Brain microvascular endothelial cell (primary cell): ENCODE data around the gene PHF2.

Source experiments
- DNase-seq: peaks from one replicate; pipeline ENCODE4 v3.0.0-alpha.2; 2020
- H3K27ac ChIP-seq: fragments of 250-450 bp; sonication (Bioruptor Pico); 2 replicates; pipeline ENCODE4 v1.5.1; 2020; ENCODE audit warnings: mild to moderate bottlenecking, moderate library complexity
- H3K27me3 ChIP-seq: fragments of 250-450 bp; sonication (Bioruptor Pico); replicated peaks from 2 replicates; pipeline ENCODE4 v1.5.1; 2020; ENCODE audit warnings: mild to moderate bottlenecking
- H3K36me3 ChIP-seq: fragments of 250-450 bp; sonication (Bioruptor Pico); replicated peaks from 2 replicates; pipeline ENCODE4 v1.5.1; 2020; ENCODE audit warnings: mild to moderate bottlenecking
- H3K4me3 ChIP-seq: 2 replicates; pipeline ENCODE4 v1.5.1; 2011; ENCODE audit warnings: low read depth, mild to moderate bottlenecking, control low read depth, low read length, moderate library complexity
- in situ Hi-C: cut with HindIII; loops from 2 replicates; pipeline ENCODE4 v1.10.0; 2017; ENCODE audit warnings: low sequenced_read_pairs, low pct_ligation_motif_present
- TF ChIP-seq, protein P1 (sequence below): IDR thresholded peaks from 2 replicates; pipeline ENCODE4 v1.5.1; 2011; ENCODE audit warnings: low read depth, mild to moderate bottlenecking, moderate library complexity, low read length, control low read depth, inconsistent platforms; ENCODE audit errors: missing control alignments

PHF2 gene

DNA sequence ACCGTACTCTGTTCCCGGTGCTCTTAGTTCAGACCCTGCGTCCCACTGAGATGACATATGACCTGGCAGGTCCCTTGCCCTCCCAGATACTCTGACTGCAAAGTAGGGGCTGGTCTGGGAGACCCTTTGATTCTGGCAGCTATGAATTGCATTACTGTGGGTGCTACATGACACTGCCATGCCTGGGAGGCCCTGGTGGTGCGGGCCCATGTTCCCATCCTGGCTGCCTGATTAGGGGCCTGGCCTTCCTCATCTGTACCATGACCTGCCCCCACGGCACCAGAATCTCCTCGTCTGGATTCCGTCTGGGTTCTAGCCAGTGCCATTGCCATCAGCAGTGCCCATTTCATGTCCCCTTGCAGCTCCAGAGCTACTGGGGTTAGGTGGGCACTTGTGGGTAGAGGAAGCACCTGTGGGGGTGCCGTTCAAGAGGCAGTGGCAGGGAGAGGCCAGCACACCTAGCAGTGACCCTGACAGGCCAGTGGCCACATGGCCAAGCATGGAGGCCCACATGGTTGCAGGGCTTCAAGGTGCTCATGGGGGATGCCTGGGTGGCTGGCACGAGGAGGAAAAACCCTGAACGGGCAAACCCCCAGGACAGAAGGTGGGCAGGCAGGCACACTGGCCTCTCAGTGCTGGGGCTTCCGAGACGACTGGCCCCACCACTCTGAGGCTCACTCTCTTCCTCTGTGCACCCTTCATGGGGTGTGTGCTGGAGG, 69.7 kb downstream of the PHF2 start:
- TF ChIP-seq, protein P1, sequence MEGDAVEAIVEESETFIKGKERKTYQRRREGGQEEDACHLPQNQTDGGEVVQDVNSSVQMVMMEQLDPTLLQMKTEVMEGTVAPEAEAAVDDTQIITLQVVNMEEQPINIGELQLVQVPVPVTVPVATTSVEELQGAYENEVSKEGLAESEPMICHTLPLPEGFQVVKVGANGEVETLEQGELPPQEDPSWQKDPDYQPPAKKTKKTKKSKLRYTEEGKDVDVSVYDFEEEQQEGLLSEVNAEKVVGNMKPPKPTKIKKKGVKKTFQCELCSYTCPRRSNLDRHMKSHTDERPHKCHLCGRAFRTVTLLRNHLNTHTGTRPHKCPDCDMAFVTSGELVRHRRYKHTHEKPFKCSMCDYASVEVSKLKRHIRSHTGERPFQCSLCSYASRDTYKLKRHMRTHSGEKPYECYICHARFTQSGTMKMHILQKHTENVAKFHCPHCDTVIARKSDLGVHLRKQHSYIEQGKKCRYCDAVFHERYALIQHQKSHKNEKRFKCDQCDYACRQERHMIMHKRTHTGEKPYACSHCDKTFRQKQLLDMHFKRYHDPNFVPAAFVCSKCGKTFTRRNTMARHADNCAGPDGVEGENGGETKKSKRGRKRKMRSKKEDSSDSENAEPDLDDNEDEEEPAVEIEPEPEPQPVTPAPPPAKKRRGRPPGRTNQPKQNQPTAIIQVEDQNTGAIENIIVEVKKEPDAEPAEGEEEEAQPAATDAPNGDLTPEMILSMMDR = no peak
- Histone ChIP-seq H3K27me3 (no peaks in the 10 kb centered on the region), H3K36me3 (peaks cover 21% of the 10 kb centered on the region), H3K27ac (no peak overlapping the region), H3K4me3 (no peak overlapping the region)
- in situ Hi-C loops = no loop called here
- no peak for DNase-seq

DNA sequence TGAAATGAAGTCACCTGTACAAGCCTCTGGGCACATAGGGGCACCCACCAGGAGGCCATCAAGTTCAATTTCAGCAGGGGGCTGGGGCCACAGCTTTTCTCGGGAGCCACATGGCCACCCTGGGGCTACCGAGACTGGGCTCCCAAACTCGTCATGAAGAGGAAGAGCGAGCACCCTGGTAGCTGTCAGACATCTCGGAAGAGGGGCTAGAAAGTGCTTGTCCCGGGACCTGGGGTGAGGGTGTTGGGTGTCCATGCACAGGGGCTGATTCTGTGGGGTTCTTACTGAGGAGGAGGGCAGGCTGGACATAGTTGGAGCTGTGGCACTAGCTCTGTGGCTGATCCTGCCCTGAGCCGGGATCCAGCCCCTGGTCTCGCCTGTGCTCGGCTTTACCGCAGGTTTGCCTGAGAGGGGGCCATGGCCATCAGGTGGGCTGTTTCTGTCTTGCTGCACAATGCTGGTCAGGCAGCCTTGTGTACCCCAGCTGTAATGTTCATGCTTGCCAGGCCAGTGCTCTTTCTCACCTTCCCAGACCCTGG, 70.3 kb downstream of the PHF2 start:
- H3K36me3 ChIP-seq = peaks cover 21% of the 10 kb centered on the region
- H3K4me3 ChIP-seq = no peak overlapping the region
- H3K27ac ChIP-seq = no peak overlapping the region
- in situ Hi-C loops = no loop called here
- H3K27me3 ChIP-seq = no peaks in the 10 kb centered on the region
- TF ChIP-seq, protein P1 = no peak
- DNase-seq = no peak

DNA sequence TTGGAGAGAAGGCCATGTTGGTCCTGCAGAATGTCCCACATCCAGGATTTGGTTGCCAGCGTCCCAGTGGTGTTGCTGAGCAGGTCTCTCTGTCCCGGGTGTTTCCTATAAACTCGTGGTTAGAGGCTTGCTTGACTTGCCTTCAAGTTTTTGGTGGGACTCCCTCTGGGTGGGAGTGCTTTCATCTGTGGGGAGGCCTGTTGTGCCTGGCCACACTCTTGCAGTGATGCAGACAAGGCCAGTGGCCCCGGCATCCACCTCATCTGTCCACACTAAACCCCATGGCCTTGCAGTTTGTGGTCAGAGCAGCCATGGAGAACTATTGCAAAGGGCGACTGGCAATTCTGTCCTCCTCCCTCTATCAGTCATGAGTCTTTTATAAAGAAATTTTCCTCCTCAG, 71.8 kb downstream of the PHF2 start:
- H3K27me3 ChIP-seq = no peaks in the 10 kb centered on the region
- no peak overlapping the region for H3K27ac ChIP-seq
- H3K4me3 ChIP-seq = no peak overlapping the region
- DNase-seq = no peak
- peaks cover 21% of the 10 kb centered on the region for H3K36me3 ChIP-seq
- TF ChIP-seq, protein P1 = no peak
- in situ Hi-C loops = no loop called here

DNA sequence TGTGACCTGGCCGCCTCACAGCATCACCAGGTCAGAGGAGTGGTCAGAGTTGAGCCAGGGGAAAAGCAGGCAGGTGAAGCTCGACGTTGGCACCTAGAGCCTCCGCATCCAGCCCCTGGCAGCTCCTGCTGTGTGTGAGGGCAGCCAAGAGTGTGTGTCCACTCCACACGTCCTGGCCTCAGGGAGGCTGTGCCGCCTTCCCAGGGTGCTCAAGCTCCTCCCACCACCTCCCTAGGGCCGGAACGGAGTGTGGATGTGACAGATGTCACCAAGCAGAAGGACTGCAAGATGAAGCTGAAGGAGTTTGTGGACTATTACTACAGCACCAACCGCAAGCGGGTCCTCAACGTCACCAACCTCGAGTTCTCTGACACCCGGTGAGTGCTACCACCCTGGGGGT, 72.5 kb downstream of the PHF2 start:
- Histone ChIP-seq H3K36me3 (peaks cover 21% of the 10 kb centered on the region), H3K4me3 (no peak overlapping the region), H3K27ac (no peak overlapping the region), H3K27me3 (no peaks in the 10 kb centered on the region)
- in situ Hi-C loops = no loop called here
- DNase-seq = no peak
- TF ChIP-seq, protein P1 = no peak

DNA sequence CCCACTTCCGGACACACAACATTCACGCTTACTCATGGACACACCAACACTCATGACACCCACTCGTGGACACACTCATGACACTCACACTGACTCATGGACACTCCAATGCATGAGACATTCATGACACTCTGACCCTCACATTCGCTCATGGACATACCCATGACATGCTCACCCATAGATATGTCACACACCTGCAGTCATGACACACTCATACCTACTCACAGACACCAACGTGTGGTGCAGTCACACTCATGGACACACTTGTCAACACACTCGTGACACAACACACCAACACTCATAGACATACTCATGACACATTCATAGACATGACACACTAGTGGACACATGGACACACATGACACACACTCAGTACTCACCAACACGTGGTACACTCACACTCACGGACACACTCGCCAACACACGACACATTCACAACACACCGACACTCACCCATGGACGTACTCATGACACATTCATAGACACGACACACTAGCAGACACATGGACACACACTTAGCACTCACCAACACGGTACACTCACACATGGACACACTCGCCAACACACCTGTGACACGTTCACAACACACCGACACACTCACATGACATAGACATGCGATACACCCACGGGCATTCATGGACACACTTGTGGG, 73.4 kb downstream of the PHF2 start:
- peaks cover 21% of the 10 kb centered on the region for H3K36me3 ChIP-seq
- no peak for DNase-seq
- in situ Hi-C loops = no loop called here
- TF ChIP-seq, protein P1 = no peak
- no peaks in the 10 kb centered on the region for H3K27me3 ChIP-seq
- no peak overlapping the region for H3K4me3 ChIP-seq
- H3K27ac ChIP-seq = no peak overlapping the region

DNA sequence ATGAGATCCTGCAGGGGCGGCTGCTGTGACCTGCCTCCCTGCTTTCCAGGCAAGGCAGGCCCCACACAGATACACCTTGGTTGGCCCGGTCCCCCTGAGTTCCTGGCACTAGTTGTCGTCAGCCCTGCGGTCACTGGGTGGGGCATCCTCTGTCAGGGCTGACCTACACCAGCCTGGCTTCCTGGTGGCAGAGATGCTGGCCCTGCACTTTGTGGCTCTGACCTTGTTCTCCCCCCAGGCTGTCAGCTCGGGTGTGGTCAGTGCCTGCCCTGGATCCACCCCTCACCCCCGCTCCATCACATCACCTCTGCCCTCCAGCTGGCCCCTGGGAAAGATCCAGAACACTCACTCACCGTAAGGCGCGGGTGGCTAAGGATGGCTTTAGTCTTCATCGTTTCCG, 74.1 kb downstream of the PHF2 start:
- Histone ChIP-seq H3K36me3 (peaks cover 21% of the 10 kb centered on the region), H3K27me3 (no peaks in the 10 kb centered on the region), H3K4me3 (no peak overlapping the region), H3K27ac (no peak overlapping the region)
- TF ChIP-seq, protein P1 = no peak
- DNase-seq = no peak
- in situ Hi-C loops = no loop called here
